Frontal cortex (tissue), 4 donors: ENCODE measurements around the gene DCUN1D3. TPM values are rescaled to one million over a fixed set of nuclear protein-coding genes. Genes with fewer than 3 reads are reported as not detected.
A peak's percentile ranks its signal among the peaks of the same experiment; 100 is the strongest.

Experiments used
- DNase-seq, 2 donors: peaks; one replicate each; pipeline ENCODE4 v3.0.0; 2012; ENCODE audit warnings: low spot score in 2 of 2
- FAIRE-seq: peaks from 2 replicates; lab custom pipeline; 2012; peaks lifted over from hg19 to GRCh38; lab: Jason Lieb, UNC
- total RNA-seq: library from RNA; depleted of rRNA; stranded (reverse); fragments of >200 nt; gene quantifications from one replicate; pipeline ENCODE4 v1.2.3, GENCODE V29; 2014
- donor health status: control.
- donor health status: control.
- donor health status: control.

DCUN1D3 gene
- total RNA-seq, 1 donor from 2014 or later = 18.8 TPM

DNA sequence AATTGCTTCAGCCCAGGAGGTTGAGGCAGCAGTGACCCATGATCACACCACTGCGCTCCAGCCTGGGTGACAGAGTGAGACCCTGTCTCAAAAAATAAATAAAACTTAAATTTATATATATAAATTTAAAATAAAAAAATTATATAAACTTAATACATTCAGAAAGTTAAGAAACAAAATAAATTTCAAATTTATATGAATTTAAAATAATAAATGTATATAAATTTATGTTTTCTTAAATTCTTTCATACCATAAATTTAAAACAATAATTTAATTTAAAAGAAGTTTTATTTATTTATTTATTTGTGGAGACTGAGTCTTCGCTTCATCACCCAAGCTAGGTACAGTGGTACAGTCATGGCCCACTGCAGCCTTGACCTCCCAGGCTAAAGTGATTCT is 20.6 kb upstream of the DCUN1D3 start:
- FAIRE-seq (peak; percentile 92), DNase-seq (no peak)

DNA sequence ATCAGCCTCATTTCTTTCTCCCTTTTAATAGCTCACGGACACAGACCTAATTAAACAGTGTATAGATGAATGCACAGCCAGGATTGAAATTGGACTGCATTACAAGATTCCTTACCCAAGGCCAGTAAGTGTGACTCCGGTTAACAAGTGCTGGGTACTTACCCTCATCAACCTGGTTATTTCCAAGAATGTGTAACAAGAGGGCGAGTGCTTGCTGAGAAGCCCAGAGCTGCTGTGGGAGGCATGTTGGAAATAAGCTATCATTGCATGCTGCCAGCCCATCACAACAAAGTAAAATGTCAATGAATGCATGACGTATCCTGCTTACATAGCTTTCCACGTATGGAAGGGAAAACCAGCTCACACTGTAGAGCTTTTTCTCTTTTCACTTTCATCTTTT is 19.9 kb upstream of the DCUN1D3 start:
- no peak for DNase-seq
- FAIRE-seq = no peak

DNA sequence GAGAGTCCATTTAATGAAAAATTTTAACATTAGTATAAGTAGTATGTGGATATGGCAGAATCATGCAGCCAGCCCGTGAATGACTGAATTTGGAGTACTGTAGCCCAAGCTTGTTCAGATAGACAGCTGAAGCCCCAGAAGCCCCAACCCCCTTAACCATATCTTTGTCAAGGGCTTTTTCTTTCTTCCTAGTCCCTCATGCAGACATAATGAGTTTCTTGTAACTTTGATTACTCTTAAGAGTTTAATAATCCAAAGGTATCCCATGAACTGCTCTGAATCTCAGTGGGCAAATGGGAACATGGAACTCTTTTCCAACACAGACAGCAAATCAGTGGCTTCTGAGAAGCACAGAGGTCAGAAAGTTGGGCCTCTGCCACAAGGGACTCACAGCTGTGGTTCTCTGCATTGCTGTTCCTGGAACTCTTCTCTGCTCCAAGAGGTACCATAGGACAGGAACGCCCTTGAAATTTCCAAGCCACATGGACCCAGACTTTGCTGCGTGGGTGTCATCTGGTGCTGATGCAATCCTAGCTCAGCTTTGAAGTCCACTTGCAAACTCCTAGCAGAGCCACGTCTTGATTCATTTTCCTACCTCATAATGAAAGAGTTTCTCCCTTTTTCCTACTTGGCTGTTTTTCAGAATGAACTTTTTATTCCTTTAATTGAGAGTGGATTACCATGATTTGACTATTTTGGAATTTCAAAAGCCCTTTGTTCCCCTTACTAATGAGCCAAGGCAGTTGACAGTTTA is 18.5 kb upstream of the DCUN1D3 start:
- DNase-seq = no peak
- FAIRE-seq = no peak

DNA sequence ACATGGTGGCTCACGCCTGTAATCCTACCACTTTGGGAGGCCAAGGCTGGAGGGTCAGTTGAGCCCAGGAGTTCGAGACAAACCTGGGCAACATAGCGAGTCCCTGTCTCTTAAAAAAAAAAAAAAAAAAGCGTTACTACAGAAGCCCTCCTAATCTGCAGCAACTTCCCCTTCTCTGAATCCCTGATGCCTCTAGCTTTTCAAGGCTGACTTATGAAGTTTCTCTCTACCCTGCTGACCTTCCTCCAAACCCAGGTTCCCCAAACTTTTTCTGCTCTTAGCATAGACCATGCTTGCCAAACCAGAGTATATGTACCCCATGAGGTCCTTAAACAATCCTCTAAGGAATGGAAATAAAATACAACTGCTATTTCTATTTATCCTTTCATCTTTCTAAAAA is 16.8 kb upstream of the DCUN1D3 start:
- FAIRE-seq = no peak
- no peak for DNase-seq

DNA sequence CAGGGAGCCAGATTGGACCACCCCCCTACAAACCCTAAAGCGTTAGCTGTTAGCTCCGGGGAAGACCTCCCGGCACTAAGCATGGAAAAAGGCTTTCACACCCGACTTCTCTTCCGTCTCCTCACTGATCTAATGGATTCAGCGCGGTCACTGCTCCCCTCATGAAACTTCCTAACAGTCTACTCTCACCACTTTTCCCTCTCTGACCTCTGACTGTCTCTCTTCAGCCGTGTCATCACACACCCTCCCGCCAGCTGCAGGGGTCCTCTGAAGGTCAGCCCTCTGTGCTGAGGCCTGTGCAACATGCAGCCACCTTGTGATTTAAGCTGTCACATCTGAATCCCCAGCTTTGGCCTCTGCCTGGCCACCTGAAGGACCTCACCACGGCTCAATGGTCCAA is 16.1 kb upstream of the DCUN1D3 start:
- DNase-seq = no peak
- no peak for FAIRE-seq

DNA sequence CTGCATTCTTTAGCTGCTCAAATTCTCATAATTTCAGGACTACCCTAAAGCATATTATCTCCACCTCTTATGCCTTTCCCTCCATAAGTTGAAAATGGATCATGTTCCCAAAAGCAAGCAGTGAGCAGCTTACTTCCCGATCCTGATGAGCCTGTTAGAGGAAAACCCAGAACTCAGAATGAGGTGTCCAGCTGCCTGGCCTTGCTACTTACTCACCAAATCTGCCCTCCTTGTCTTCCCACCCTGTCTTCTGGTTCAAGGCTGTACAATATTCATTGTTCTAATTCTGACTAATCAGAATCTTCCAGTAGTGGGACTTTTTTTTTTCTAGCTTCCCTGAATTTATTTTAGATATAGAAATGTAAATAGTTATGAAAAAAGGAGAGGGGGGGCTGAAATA is 11.2 kb upstream of the DCUN1D3 start:
- FAIRE-seq = no peak
- DNase-seq = no peak

DNA sequence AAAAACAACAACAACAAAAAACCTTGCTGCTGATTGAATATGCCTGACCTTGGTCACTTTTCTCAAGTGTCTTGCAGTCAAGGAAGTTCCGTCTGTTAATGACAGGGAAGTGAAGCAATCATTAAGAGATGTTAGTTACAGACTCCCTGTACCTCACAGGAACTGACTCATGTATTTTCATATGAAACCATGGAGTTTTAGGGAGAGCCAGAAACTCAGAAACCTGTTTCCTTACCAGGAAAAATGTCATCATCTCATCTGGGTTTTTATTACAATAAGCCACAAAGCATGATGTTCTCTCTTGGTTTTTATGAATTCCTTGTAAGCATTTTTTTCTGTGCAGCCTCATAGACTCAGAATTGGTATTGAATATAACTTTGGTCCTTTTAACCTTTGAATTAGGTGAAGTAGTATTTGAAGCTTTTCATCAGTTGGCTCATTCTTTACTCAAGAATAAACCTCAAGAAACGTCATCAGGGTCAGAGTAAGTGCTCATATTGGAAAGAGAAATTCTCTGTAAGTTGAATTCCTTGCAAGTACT is 10.7 kb upstream of the DCUN1D3 start:
- no peak for DNase-seq
- no peak for FAIRE-seq

DNA sequence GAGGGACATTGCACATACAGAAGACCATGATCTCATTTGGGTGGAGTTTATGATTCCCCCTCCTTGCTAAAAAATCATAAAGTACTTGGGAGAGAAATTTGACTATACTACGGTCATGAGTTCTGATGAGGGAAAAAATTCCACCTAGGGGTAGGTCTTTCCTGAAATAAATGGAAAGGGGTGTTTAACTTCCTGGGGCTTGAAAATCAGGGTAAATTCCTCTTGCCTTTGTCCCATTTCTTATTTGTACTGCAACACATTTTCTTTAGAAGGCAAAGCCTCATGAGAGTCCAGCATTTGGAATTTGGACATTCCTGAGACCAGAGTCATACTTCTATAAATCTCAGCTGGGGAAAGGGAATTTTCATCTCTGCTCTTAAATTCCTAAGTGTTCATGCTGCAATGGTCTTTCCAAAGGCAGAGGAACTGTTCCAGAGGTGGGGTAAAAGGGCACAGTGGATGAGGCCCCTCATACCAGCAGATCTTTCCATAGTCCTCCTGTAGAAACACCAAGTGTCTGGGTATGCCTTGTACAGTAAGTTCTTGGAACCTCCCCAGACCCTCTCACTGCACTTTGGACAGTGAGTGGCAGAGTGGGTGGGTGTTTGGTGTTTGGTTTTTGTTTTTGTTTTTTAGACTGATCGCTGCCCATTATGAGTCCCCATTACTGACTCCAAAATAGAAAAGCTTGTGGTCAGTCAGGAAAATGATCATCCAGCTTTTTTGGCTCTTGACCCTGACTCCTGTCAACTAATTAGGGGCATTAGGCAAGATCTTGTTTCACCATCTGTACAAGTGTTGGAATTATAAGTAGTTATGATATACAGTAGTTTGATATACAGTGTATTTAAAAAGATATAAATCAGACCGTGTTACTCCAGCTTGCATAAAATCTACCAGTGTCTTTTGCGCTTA is 6.4 kb upstream of the DCUN1D3 start:
- no peak for DNase-seq
- FAIRE-seq = no peak

DNA sequence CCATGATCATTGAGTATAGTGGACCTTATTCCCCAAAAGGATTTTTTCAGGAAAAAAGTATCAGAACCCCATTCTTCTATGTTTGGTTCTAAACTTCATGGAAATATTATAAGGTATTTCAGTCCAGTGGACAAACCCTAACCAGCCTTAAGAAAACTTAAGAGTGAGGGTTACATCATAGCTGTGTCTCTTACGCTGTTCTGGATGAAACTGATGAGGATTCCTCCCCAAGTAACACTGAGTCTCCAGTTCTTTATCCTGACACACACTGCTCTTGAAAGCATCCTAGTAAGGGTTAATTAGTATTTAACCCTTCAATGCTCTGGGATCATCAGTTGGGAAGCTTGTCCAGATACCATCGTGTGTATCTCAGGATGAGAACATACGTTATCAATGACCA is 5.4 kb upstream of the DCUN1D3 start:
- FAIRE-seq (no peak), DNase-seq (no peak)

DNA sequence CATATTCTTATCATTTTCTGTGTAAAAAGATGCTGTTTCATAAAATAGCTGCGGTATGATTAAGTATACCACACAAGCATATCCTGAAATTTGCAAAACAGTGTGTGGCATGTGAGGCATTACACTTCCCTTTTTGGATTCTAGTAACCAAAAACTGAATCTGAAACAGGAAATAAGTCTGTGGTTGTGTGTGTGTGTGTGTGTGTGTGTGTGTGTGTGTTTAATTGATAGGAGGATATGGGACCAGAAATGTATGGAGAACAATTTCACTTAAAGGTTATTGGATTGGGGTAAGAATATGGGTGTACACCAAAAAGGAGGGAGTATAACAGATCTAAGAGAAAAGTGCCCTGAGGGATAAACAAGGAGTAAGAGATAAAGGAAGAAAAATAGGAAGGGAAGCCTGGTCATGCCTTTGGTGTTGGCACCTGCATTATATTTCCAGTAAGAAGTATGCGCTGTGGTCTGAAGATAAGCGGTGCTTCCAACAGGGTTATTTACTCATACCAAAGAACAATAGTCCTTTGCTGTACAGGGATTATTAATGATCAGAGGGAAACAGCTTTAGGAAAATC is 4.4 kb upstream of the DCUN1D3 start:
- FAIRE-seq = no peak
- no peak for DNase-seq

DNA sequence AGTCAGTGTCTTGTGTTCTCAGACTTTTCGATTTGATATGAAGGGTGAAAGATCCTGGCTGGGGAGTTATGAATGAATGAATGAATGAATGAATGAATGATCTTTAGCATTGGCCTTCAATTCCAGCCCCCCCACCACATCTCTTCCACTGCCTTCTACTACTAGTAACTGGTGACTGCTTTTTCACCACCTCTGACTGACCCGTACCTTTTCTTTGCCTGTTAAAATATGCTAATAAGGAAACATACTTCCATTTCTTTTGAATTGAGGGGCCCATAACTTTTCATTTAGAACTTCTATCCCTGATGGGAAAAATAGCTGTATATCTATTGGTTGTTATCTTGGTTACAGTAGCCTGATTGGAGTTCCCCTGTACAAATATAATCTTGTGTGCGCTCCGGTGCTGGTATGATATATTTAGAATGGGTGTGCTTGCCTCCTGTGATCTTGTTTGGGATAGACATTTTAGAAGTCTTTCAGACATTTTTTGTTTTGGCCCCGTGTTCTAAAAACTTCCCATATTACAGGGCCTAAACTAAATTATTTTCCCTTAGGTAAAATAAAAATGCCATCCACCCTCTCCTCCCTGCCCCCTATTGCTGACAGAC is 3.8 kb upstream of the DCUN1D3 start:
- FAIRE-seq (no peak), DNase-seq (no peak)

DNA sequence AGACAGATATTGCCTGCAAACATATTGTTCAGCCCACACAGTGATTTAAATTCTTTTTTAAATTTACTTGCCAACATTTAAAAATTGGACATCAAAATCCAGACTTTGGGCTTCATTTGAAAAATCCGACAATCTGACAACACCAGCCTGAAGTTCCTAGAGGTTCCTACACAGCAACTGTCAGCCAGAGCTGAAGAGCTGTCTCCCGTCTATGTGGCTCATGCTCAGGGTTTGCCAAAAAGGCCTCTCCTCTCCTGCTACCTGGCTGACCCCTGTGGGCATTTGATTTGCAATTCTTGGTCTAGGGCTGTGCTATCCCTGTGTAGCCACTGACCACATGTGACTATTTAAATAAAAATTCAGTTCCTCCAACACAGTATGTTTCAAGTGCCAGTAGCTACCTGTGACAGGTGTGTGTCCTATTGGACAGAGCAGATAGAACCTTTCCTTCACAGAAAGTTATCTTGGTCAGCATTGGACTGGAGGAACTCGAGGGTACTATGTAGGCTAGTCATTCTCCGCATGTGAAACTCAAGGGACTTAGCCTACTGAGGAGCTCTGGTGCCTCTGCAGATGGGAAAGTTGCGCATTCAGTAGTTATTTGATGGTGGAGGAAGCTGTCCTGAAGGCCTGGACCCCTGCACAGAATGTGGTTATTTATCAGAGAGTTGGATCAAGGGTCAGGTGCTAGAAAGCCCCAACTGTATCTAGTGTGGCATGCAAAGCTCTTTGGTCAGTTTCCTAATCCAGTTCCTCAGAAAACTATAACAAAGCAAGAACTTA is 3.1 kb upstream of the DCUN1D3 start:
- DNase-seq (no peak), FAIRE-seq (no peak)

DNA sequence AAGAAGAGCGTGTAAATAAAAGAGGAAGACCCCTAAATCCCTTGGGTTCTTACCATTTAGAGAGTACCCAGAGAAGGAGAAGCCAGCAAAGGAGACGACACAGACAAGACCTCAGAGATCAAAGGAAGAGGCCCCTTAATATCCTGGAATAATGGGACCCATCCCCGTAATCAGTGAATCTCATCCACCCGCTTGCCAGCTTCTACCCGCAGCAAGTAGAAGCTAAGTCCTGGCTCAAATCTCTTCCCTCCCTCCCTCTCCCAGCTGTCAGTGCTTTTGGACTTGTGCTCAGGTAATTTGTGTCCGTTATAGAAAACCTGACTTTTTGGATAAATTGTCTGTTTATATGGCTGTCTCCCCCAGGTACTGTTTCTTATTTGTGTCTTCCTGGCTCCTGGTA is 2.3 kb upstream of the DCUN1D3 start:
- DNase-seq = no peak
- no peak for FAIRE-seq

DNA sequence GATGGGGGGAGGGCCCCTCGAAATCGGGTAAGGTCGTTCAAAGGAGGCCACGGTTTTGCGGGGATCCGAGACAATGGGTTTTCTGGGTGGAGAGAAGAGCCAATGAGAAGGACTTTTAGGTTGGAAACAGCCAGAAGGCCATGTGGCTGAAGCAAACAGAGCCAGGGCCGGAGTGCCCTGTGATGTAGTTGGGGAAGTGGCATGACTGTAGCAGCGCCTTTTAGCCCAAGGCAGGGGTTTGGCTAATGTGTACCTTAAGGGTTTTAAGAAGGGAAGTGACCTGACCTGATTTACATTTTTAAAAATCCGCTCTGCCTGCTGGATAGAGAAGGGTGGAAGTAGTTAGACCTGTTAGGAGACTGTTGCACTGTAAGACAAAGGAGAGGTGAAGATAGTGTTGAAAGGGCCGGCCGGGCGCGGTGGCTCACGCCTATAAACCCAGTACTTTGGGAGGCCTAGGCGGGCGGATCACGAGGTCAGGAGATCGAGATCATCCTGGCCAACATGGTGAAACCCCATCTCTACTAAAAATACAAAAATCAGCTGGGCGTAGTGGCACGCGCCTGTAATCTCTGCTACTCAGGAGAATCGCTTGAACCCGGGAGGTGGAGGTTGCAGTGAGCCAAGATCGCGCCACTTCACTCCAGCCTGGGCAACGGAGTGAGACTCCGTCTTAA is 1.4 kb upstream of the DCUN1D3 start:
- FAIRE-seq = no peak

DNA sequence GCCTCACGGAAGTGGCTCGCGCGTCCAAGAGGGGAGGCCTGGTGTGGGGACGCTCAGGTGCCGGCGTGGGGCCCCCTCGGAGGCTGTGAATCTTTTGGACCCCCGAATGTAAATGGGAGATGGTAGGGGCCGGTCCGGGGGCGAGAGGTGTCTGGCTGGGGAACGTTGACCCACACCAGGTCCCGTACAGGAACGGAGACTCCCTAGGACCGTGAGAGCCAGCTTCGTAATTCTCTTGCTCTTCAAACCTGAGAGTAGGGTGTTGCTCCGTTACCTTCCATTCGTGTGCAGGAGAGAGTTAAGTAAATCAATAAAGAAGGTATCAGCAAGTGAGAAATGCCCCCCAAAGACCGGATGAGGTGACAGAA is 894 bp upstream of the DCUN1D3 start:
- DNase-seq = no peak
- no peak for FAIRE-seq

More for the DNA sequence above, 1.4 kb upstream of the DCUN1D3 start:
- DNase-seq = peak; percentile 38 to 40

DNA sequence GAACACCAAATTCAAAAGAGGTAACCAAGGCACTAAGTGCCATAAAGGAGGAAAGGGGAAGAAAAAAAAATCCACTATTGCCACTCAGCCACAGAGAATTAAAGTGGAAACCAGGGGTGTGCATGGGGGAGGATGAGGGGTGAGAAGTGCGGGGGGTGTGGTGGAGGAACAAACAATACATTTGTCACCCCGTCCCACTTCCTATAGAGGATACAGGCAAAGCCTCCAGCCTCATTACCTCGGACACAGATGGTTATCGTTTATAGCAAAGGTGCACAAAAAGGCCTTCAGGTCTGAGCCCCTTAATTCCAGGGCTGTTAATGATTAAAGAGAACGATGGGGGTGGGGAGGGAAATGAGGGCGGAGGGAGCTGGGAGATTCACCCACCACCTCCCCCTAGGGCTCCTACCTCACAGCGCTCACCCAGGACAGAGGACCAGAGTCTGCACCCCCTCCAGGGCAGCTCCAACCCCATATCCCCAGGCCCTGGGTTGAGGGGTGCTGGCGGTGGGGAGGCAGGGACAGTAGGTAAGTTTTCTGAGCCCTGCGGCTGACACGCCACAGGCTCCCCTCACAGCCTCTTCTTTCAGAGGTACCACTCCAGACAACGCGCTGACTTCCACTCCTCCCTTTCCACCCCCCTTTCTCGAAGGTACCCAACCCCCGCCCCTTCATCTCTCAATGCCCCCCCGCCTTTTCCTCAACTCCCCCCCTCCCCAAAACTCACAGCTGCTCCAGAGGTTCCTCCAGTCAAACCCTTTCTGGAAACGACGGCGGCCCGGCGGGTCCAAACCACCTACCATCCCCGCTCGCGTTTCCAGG is 470 bp downstream of the DCUN1D3 start:
- FAIRE-seq (no peak), DNase-seq (no peak)

DNA sequence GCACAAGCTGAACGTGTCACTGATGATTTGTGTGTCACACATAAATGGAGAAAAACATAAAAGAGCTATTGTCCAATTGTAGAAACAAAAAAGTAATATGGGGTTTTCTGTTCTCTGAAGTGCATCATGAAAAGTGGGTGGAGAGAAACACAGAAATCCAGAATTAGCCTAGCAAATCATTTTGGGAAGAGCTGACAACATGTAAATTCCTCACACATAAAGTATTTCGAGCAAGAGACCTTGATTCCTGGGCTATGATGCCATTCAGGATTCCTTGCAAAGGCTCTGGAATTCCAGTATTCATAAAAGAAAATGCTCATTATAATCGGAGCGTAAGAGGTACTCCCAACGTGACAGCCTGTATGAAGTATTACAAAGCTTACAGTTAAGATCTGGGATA is 1.1 kb downstream of the DCUN1D3 start:
- FAIRE-seq (no peak), DNase-seq (no peak)

DNA sequence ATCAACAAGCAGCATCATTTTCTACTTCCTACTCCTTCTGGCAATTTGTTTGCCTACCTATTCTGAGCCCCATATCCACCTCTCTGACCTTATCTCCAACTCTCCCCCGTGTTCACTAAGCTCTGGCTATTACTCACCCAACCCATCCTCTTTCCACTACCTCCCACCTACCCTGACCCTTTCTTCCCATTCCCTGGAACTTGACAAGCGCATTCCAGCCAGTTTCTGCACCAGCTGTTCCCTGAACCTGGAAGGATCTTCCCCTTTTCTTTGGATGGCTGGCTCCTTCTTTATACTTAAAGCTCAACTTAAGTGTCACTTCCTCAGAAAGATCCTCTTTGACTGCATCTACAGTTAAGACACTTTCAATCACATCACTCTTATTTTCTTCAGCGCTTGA is 2.2 kb downstream of the DCUN1D3 start:
- DNase-seq = no peak

More for the DNA sequence above, 2.2 kb downstream of the DCUN1D3 start:
- no peak for FAIRE-seq
